SU-DHL-6 (cell line): Measurements from ENCODE around the gene PLXNB2.

Source experiments
- H2AFZ ChIP-seq: fragments of 200-600 bp; sonication (generic); 2 replicates; pipeline ENCODE4 v1.6.1; 2014; ENCODE audit warnings: low read depth, mild to moderate bottlenecking, moderate library complexity, mixed read lengths, antibody characterized with exemption, low read length; ENCODE audit not compliant: severe bottlenecking
- H3F3A ChIP-seq: fragments of 200-600 bp; shearing (Covaris generic); 2 replicates; pipeline ENCODE4 v1.6.0; 2016; ENCODE audit warnings: antibody characterized with exemption, mild to moderate bottlenecking; ENCODE audit not compliant: insufficient read depth
- H3K27ac ChIP-seq: fragments of 200-600 bp; sonication (generic); 2 replicates; pipeline ENCODE4 v1.5.1; 2016; ENCODE audit warnings: low read depth, mild to moderate bottlenecking, low read length, moderate library complexity, mixed read lengths
- H3K27me3 ChIP-seq: fragments of 200-600 bp; sonication (generic), shearing (Covaris generic); 2 replicates; pipeline ENCODE4 v1.6.0; 2014; ENCODE audit warnings: mild to moderate bottlenecking, low read length
- H3K36me3 ChIP-seq: fragments of 200-600 bp; sonication (generic); 2 replicates; pipeline ENCODE4 v1.6.1; 2014; ENCODE audit warnings: mild to moderate bottlenecking, low read length, mixed read lengths
- H3K4me2 ChIP-seq: fragments of 300-600, 200-600 bp; shearing (Covaris generic), sonication (generic); 2 replicates; pipeline ENCODE4 v1.6.0; 2014; ENCODE audit warnings: low read length, low read depth, mild to moderate bottlenecking; ENCODE audit not compliant: poor library complexity, severe bottlenecking
- H3K4me3 ChIP-seq: fragments of 200-600 bp; sonication (generic); 2 replicates; pipeline ENCODE4 v1.5.1; 2014; ENCODE audit warnings: antibody characterized with exemption, low read length, mild to moderate bottlenecking, mixed read lengths; ENCODE audit not compliant: insufficient read depth, poor library complexity, severe bottlenecking
- H3K79me2 ChIP-seq: fragments of 200-600 bp; sonication (generic); 2 replicates; pipeline ENCODE4 v1.6.1; 2014; ENCODE audit warnings: mild to moderate bottlenecking, low read length, moderate library complexity; ENCODE audit not compliant: insufficient read depth
- H3K9ac ChIP-seq: fragments of 200-600 bp; sonication (generic); 2 replicates; pipeline ENCODE4 v1.7.0; 2014; ENCODE audit warnings: mild to moderate bottlenecking, low read length
- H3K9me2 ChIP-seq: fragments of 200-600 bp; sonication (generic); replicated peaks from 2 replicates; pipeline ENCODE4 v1.6.1; 2014; ENCODE audit warnings: low read length; ENCODE audit not compliant: insufficient read depth
- H3K9me3 ChIP-seq: fragments of 200-600 bp; sonication (generic); 2 replicates; pipeline ENCODE4 v1.6.1; 2014; ENCODE audit warnings: low read length, mixed read lengths; ENCODE audit not compliant: insufficient read depth
- H4K20me1 ChIP-seq: fragments of 200-600 bp; sonication (generic); 2 replicates; pipeline ENCODE4 v1.6.1; 2014; ENCODE audit warnings: low read depth, mild to moderate bottlenecking, antibody characterized with exemption, low read length, moderate library complexity, mixed read lengths
- CTCF ChIP-seq: fragments of 200-600 bp; sonication (generic); IDR thresholded peaks from one replicate; pipeline ENCODE4 v1.5.1; 2017; ENCODE audit warnings: antibody characterized with exemption, mild to moderate bottlenecking, low read length, moderate library complexity; ENCODE audit not compliant: insufficient read depth, poor library complexity, severe bottlenecking
- EZH2phosphoT487 ChIP-seq: fragments of 200-600 bp; sonication (generic), shearing (Covaris generic); conservative IDR thresholded peaks from 2 replicates; pipeline ENCODE4 v1.6.1; 2018; ENCODE audit warnings: mild to moderate bottlenecking, antibody characterized with exemption, low read length, moderate library complexity, mixed read lengths

Gene PLXNB2

DNA sequence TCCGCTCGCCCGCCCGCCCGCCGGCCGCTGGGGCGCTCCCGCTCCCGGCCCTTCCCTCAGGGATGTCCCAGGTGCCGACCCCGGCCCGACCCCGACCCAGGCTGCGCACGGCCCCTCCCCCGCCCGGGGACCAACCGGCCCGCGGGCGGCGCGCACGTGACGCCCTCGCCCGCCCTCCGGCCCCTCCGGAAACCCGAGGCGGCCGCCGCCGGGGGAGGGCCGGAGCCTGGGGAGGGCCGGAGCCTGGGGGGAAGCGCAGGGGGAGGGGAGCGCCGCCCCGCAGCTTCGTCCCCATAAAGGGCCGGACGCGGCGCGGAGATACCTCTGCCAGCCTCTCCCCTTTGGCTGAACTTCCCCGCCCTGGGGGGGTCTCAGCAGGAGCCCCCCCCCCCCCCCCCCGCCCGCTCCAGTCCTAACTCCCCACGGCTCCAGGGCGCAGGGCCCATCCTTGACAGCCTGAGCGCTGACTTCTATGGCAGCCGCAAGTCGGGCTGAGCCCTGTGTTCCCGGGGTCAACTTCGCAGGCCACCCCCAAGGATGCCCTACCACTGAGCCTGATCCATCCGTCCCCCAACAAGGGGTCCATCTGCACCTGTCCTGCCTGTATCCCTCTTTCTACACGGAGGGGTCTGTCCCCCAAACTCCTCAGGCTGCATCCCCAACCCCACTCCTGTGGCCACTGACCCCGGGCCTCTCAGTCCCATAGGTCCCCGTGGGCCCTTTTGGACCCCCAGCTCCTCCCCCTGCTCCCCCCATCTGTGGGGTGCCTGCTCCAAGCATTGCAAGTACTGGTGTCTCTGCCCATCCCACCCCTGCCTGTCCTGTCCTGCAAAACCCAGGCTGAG lies 45.6 kb downstream of the PLXNB2 start, which contains the start of gene MAPK12:
TSS of gene MAPK12 (minus strand) at position 69 of the 845 bp plus-strand sequence. CDS start 174 bp downstream, outside the sequence.
- peak within 1 kb of the TSS; percentile 64 for H3K4me3 ChIP-seq
- no peaks in the 10 kb centered on the region for H3K27me3 ChIP-seq
- no peaks in the 10 kb centered on the region for H4K20me1 ChIP-seq
- peak within 1 kb of the TSS; percentile 20 for H2AFZ ChIP-seq
- H3K36me3 ChIP-seq: no peaks in the 10 kb centered on the region
- no peaks in the 10 kb centered on the region for H3K9me2 ChIP-seq
- H3K79me2 ChIP-seq: no peaks in the 10 kb centered on the region
- TF ChIP-seq EZH2phosphoT487 (no peak), CTCF (no peak)
- peak within 1 kb of the TSS; percentile 1 for H3K27ac ChIP-seq
- no peaks in the 10 kb centered on the region for H3K9me3 ChIP-seq
- peak within 1 kb of the TSS; percentile 56 for H3K4me2 ChIP-seq
- H3K9ac ChIP-seq: peak within 1 kb of the TSS; percentile 72
- H3F3A ChIP-seq: no peaks in the 10 kb centered on the region

- no peaks in the 10 kb centered on the region for H3K36me3 ChIP-seq
- H3K9me2 ChIP-seq: no peaks in the 10 kb centered on the region
- no peaks in the 10 kb centered on the region for H3K79me2 ChIP-seq
- no peaks in the 10 kb centered on the region for H4K20me1 ChIP-seq
- no peak overlapping the region for H2AFZ ChIP-seq
- peak overlapping the region; percentile 72 for H3K9ac ChIP-seq
- TF ChIP-seq CTCF: no peak
- TF ChIP-seq EZH2phosphoT487: no peak
- no peaks in the 10 kb centered on the region for H3K27me3 ChIP-seq
- no peaks in the 10 kb centered on the region for H3K9me3 ChIP-seq
- peak overlapping the region; percentile 1 for H3K27ac ChIP-seq
- no peaks in the 10 kb centered on the region for H3F3A ChIP-seq
- peak overlapping the region; percentile 64 for H3K4me3 ChIP-seq
- peak overlapping the region; percentile 56 for H3K4me2 ChIP-seq
Measured at GRCh38 chr22:50260801-50261614, 46.4 kb downstream of the PLXNB2 start.

- H3K4me2 ChIP-seq: peak overlapping the region; percentile 56
- H3K9ac ChIP-seq: peak overlapping the region; percentile 72
- H3K9me3 ChIP-seq: no peaks in the 10 kb centered on the region
- no peaks in the 10 kb centered on the region for H3K36me3 ChIP-seq
- peak overlapping the region; percentile 1 for H3K27ac ChIP-seq
- TF ChIP-seq EZH2phosphoT487 (no peak), CTCF (no peak)
- H3K4me3 ChIP-seq: peak overlapping the region; percentile 64
- H2AFZ ChIP-seq: no peak overlapping the region
- no peaks in the 10 kb centered on the region for H3K27me3 ChIP-seq
- no peaks in the 10 kb centered on the region for H3F3A ChIP-seq
- no peaks in the 10 kb centered on the region for H4K20me1 ChIP-seq
- H3K79me2 ChIP-seq: no peaks in the 10 kb centered on the region
- H3K9me2 ChIP-seq: no peaks in the 10 kb centered on the region
Measured at GRCh38 chr22:50260434-50260800, 47.0 kb downstream of the PLXNB2 start.
